GDM1 (cell line): ENCODE results near the gene ISG15.
"Not testable (repeated sequence)": the region's sequence is repeated elsewhere in the genome, so short reads cannot be mapped to it uniquely, and the experiment has no call there.

Experiments
- DNase-seq: peaks from one replicate; lab custom pipeline; 2025; lab: John Stamatoyannopoulos, UW

Gene ISG15

GRCh38 chr1:1030867-1031658 lies 17.8 kb downstream of the ISG15 start:
- not testable (repeated sequence) for DNase-seq

GRCh38 chr1:1031659-1032235 lies 18.4 kb downstream of the ISG15 start:
- no peak for DNase-seq

GRCh38 chr1:1032424-1032823 lies 19.1 kb downstream of the ISG15 start:
- no peak for DNase-seq

GRCh38 chr1:1033009-1033587 lies 19.8 kb downstream of the ISG15 start:
- peak; percentile 64 for DNase-seq

GRCh38 chr1:1033731-1034438 lies 20.6 kb downstream of the ISG15 start:
- DNase-seq = no peak

GRCh38 chr1:1034439-1034781 lies 21.1 kb downstream of the ISG15 start:
- DNase-seq = no peak

GRCh38 chr1:1035291-1035943 lies 22.1 kb downstream of the ISG15 start:
- DNase-seq = no peak

GRCh38 chr1:1037366-1038327 lies 24.4 kb downstream of the ISG15 start:
- no peak for DNase-seq

GRCh38 chr1:1038694-1039093 lies 25.4 kb downstream of the ISG15 start:
- no peak for DNase-seq

GRCh38 chr1:1039145-1039910 lies 26.0 kb downstream of the ISG15 start:
- DNase-seq = no peak

- peak; percentile 55 for DNase-seq
These were observed 27.0 kb downstream of the ISG15 start for GRCh38 chr1:1040004-1040991.

- DNase-seq = no peak
These were observed 27.8 kb downstream of the ISG15 start for GRCh38 chr1:1041092-1041523.

GRCh38 chr1:1041873-1042272 lies 28.6 kb downstream of the ISG15 start:
- DNase-seq = no peak

- no peak for DNase-seq
These were observed 29.5 kb downstream of the ISG15 start for GRCh38 chr1:1042835-1043234.

GRCh38 chr1:1043411-1043810 lies 30.1 kb downstream of the ISG15 start:
- no peak for DNase-seq

- DNase-seq = no peak
These were observed 30.6 kb downstream of the ISG15 start for GRCh38 chr1:1043921-1044320.

GRCh38 chr1:1044455-1045078 lies 31.3 kb downstream of the ISG15 start:
- no peak for DNase-seq

- DNase-seq = no peak
These were observed 31.8 kb downstream of the ISG15 start for GRCh38 chr1:1045129-1045528.

GRCh38 chr1:1046243-1046642 lies 32.9 kb downstream of the ISG15 start:
- DNase-seq = no peak
